Ishikawa (cell line): ENCODE results near the gene BAIAP3.

Source experiments
- REST ChIP-seq: IDR thresholded peaks from 2 replicates; pipeline ENCODE4 v1.6.1; 2012; ENCODE audit warnings: low read depth, mild to moderate bottlenecking
- TCF12 ChIP-seq: IDR thresholded peaks from 2 replicates; pipeline ENCODE4 v1.6.1; 2012; ENCODE audit warnings: low read depth

DNA sequence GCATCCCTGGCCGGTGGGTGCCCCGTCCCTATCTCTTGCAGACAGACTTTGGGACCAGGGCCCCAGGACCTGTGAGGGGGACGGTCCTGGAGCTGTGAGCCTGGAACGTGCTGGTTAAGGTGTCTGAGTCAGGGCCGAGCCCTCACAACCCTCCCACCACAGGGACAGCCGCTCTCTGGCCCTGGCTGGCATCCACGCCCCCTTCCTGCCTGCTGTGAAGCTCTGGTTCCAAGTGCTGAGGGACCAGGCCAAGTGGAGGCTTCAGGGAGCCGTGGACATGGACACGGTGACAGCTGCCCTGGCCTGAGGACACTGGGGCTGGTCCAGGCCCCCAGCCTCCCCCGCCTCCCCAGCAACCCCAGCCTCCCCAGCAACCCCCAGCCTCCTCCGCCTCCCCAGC lies 11.6 kb downstream of the BAIAP3 start:
- TF ChIP-seq REST (no peak), TCF12 (no peak)
